Measurements from ENCODE around the gene ETV5.

DNA sequence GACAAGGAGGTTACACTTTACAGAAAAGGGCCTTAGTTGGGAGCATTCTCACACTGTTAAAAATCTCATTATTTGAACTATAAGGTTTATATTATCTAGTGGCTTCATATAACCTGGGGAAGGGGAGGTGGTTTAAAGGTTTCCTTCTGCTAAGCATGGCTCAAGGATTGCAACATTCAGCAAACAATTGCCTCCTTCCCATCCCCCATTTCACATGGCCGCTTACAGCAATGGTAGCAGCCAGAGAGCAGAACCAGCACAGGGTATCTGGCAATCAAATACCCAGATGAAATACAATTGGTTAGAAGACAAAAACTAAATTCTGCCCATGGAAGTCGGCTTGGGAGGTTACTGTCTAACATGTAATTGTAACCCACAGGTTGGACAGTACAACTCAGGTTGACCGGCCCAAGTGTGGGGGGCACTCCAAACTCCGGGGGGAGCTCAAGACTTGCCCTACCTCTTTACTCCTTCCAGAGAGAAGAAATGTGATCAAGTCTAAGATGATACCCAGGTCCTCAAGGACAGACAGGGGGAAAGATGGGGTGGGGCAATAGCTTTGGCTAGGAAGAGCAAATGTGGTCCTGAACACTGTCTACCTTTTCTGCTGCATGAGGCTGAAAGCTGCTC lies 15.5 kb downstream of the ETV5 start:
- TF ChIP-seq HDGF (IDR thresholded peaks at IDR 0.05; ENCODE audit: borderline replicate concordance), result no peak
- TF ChIP-seq FOXK2 (IDR thresholded peaks at IDR 0.05), result no peak
- no peak for TF ChIP-seq TARDBP (IDR thresholded peaks at IDR 0.05)
- TF ChIP-seq LEF1 (IDR thresholded peaks at IDR 0.05; ENCODE audit: borderline replicate concordance), result no peak
- TF ChIP-seq, protein P1, sequence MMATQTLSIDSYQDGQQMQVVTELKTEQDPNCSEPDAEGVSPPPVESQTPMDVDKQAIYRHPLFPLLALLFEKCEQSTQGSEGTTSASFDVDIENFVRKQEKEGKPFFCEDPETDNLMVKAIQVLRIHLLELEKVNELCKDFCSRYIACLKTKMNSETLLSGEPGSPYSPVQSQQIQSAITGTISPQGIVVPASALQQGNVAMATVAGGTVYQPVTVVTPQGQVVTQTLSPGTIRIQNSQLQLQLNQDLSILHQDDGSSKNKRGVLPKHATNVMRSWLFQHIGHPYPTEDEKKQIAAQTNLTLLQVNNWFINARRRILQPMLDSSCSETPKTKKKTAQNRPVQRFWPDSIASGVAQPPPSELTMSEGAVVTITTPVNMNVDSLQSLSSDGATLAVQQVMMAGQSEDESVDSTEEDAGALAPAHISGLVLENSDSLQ (IDR thresholded peaks at IDR 0.05), result no peak
- TF ChIP-seq ARNT (IDR thresholded peaks at IDR 0.05), result no peak
- no peak for TF ChIP-seq NFRKB (IDR thresholded peaks at IDR 0.05)
- TF ChIP-seq ELF4 (IDR thresholded peaks at IDR 0.05), result no peak
- TF ChIP-seq SP1 (IDR thresholded peaks at IDR 0.05), result no peak
- no peak for TF ChIP-seq BHLHE40 (IDR thresholded peaks at IDR 0.05; ENCODE audit: borderline replicate concordance)

Data from HEK293T (cell line).